HepG2 (cell line): Measurements from ENCODE around the gene DLG4. TPM values are rescaled to one million over a fixed set of nuclear protein-coding genes. Genes with fewer than 3 reads are reported as not detected.

ENCODE experiments used
- AFF4 ChIP-seq: sonication (generic); formaldehyde crosslinking; IDR thresholded peaks from 2 replicates; pipeline ENCODE4 v1.4.0; 2020; ENCODE audit warnings: missing genetic modification reagents
- ASH2L ChIP-seq: fragments of 300-600, 200-600 bp; sonication (generic); IDR thresholded peaks from 2 replicates; pipeline ENCODE4 v1.7.0; 2017; ENCODE audit warnings: low read depth, mild to moderate bottlenecking, moderate library complexity, mixed read lengths, low read length; ENCODE audit not compliant: insufficient read length
- ATAD3A ChIP-seq: sonication (generic); formaldehyde crosslinking; IDR thresholded peaks from 2 replicates; pipeline ENCODE4 v1.4.0; 2020; ENCODE audit warnings: missing genetic modification reagents
- HOXA7 ChIP-seq: sonication (generic); formaldehyde crosslinking; IDR thresholded peaks from 2 replicates; pipeline ENCODE4 v1.8.1; 2022; ENCODE audit warnings: mild to moderate bottlenecking, missing genetic modification reagents, moderate library complexity
- MLXIP ChIP-seq: sonication (generic); formaldehyde crosslinking; IDR thresholded peaks from 2 replicates; pipeline ENCODE4 v1.9.0; 2021; ENCODE audit warnings: missing genetic modification reagents, borderline replicate concordance
- POLR2G ChIP-seq: fragments of 200-400 bp; formaldehyde crosslinking; IDR thresholded peaks from 2 replicates; pipeline ENCODE4 v1.6.1; 2018; ENCODE audit warnings: mild to moderate bottlenecking, low read depth, low read length, moderate library complexity
- RAD51 ChIP-seq: fragments of 450-650 bp; IDR thresholded peaks from 2 replicates; pipeline ENCODE4 v1.6.1; 2016; ENCODE audit warnings: borderline replicate concordance
- SAP130 ChIP-seq: IDR thresholded peaks from 2 replicates; pipeline ENCODE4 v1.6.1; 2016; ENCODE audit warnings: low read depth
- SP2 ChIP-seq: sonication (generic); formaldehyde crosslinking; IDR thresholded peaks from 2 replicates; pipeline ENCODE4 v1.5.1; 2020; ENCODE audit warnings: mild to moderate bottlenecking, missing genetic modification reagents
- ZIK1 ChIP-seq: sonication (generic); formaldehyde crosslinking; IDR thresholded peaks from 2 replicates; pipeline ENCODE4 v1.5.0; 2020; ENCODE audit warnings: mild to moderate bottlenecking, low read depth, missing genetic modification reagents, borderline replicate concordance
- ZNF646 ChIP-seq: sonication (generic); formaldehyde crosslinking; IDR thresholded peaks from 2 replicates; pipeline ENCODE4 v1.9.0; 2021; ENCODE audit warnings: mild to moderate bottlenecking, missing genetic modification reagents
- ZNF710 ChIP-seq: sonication (generic); formaldehyde crosslinking; IDR thresholded peaks from 2 replicates; pipeline ENCODE4 v1.5.0; 2020; ENCODE audit warnings: mild to moderate bottlenecking, missing genetic modification reagents, borderline replicate concordance
- polyA plus RNA-seq, 8 experiments: library from polyadenylated mRNA; depleted of rRNA in 3 of 8; stranded (reverse) in 7 of 8; unstranded in 1 of 8; fragments of >200 nt; fragmentation: Illumina TruSeq in 4 of 8; extraction: Trizol in 4 of 8; gene quantifications; 2 replicates each; pipeline versions ENCODE4 v1.2.1 to v1.2.3, GENCODE V29; 2011 to 2016; ENCODE audit warnings: low read depth in 4 of 8, missing spikeins in 1 of 8, mixed read lengths in 1 of 8; ENCODE audit not compliant: insufficient read depth in 1 of 8
- total RNA-seq, 5 experiments: library from RNA; depleted of rRNA; stranded (reverse); fragments of >200 nt; fragmentation: Illumina TruSeq; extraction: Trizol; gene quantifications; 2 replicates each; pipeline ENCODE4 v1.2.3, GENCODE V29; 2016; ENCODE audit warnings: low read depth in 1 of 5

The DLG4 gene
- total and polyA plus RNA-seq, 2 of the 13 experiments (the other 11 are each of a cell fraction or from before 2014, with no cell fraction given): 0.71 to 4.3 TPM

- TF ChIP-seq AFF4 (CRISPR knock-in tag): 0 out of 2 replicates have a peak, but pooled peaks have one; percentile 53
- peak; percentile 29; the same call in 1 of the 2 replicates for TF ChIP-seq POLR2G
- TF ChIP-seq SP2 (CRISPR knock-in tag): 0 out of 2 replicates have a peak, but pooled peaks have one; percentile 2
- 0 out of 2 replicates have a peak, but pooled peaks have one; percentile 2 for TF ChIP-seq HOXA7 (CRISPR knock-in tag)
- TF ChIP-seq SAP130 (CRISPR knock-in tag): peak; percentile 26; the same call in 1 of the 2 replicates
- TF ChIP-seq ZNF646: peak; percentile 12; the same call in 1 of the 2 replicates
- TF ChIP-seq ZNF710 (CRISPR knock-in tag): no peak; the same call in 1 of the 2 replicates
- TF ChIP-seq ZIK1: 0 out of 2 replicates have a peak, but pooled peaks have one; percentile 18
- no peak for TF ChIP-seq MLXIP
- peak; percentile 1; the same call in 1 of the 2 replicates for TF ChIP-seq RAD51
- TF ChIP-seq ATAD3A (CRISPR knock-in tag): no peak
- no peak for TF ChIP-seq ASH2L
These were observed 43.4 kb downstream of the DLG4 start (continued) for GRCh38 chr17:7176107-7176840.
